Activated naive CD4-positive, alpha-beta T cell treated with anti-CD3 and anti-CD28 coated beads, Interleukin-2, amount 10 ng/mL, durations not matched to agents 7 days and 5 days (primary cell): ENCODE data around the gene SNAPC2.
A peak's percentile ranks its signal among the peaks of the same experiment; 100 is the strongest.
"Not testable (repeated sequence)": the region's sequence is repeated elsewhere in the genome, so short reads cannot be mapped to it uniquely, and the experiment has no call there.

Source experiments
- CTCF ChIA-PET: fragments of 350-600 bp; sonication (Branson Sonifier 250); formaldehyde crosslinking; loops from one replicate; lab custom pipeline; 2021; ENCODE audit warnings: antibody characterized with exemption; lab: Charles Lee
- DNase-seq: peaks from one replicate; pipeline ENCODE4 v3.0.0-alpha.2; 2020
- H3K27ac Mint-ChIP-seq: one replicate; pipeline ENCODE4 v1.8.0; 2021; ENCODE audit warnings: mild to moderate bottlenecking, moderate library complexity, mixed read lengths
- H3K27me3 Mint-ChIP-seq: one replicate; pipeline ENCODE4 v1.8.0; 2021; ENCODE audit warnings: mild to moderate bottlenecking, mixed read lengths
- H3K36me3 Mint-ChIP-seq: one replicate; pipeline ENCODE4 v1.8.0; 2021; ENCODE audit warnings: mixed read lengths
- H3K4me1 Mint-ChIP-seq: one replicate; pipeline ENCODE4 v1.8.0; 2021; ENCODE audit warnings: mixed read lengths
- H3K4me3 Mint-ChIP-seq: one replicate; pipeline ENCODE4 v1.8.0; 2021; ENCODE audit warnings: mild to moderate bottlenecking, moderate library complexity, mixed read lengths
- H3K9me3 Mint-ChIP-seq: one replicate; pipeline ENCODE4 v1.8.0; 2021; ENCODE audit warnings: mixed read lengths

Gene SNAPC2

DNA sequence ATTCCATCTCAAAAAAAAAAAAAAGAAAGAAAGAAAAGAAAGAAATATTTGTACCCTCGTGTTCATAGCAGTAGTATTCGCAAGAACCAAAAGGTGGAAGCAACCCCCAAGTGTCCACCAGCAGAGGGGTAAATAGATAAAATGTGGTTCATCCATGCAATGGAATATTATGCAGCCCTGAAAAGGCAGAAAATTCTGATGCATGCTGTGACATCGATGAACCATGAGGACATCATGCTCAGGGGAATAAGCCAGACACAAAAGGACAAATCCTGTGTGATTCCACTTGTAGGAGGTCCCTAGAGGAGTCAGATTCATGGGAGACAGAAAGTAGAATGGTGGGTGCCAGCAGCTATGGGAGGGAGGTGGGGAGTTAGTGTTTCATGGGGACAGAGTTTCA lies 38.2 kb upstream of the SNAPC2 start:
- CTCF ChIA-PET: interaction anchor here (1.4 to 2.2 kb wide), 3 partner anchors 13 to 42 kb away, joined by 3 to 10 read pairs (median 3); no protein-coding TSS in a partner anchor
- no peak for DNase-seq
- H3K9me3 Mint-ChIP-seq: no peaks in the 10 kb centered on the region
- no peaks in the 10 kb centered on the region for H3K36me3 Mint-ChIP-seq
- peaks cover 2% of the 10 kb centered on the region for H3K4me1 Mint-ChIP-seq
- peaks cover 21% of the 10 kb centered on the region for H3K27me3 Mint-ChIP-seq
- no peak overlapping the region for H3K27ac Mint-ChIP-seq
- H3K4me3 Mint-ChIP-seq: no peak overlapping the region

- Mint-ChIP-seq H3K9me3 (no peaks in the 10 kb centered on the region), H3K36me3 (no peaks in the 10 kb centered on the region), H3K4me3 (no peak overlapping the region), H3K4me1 (no peaks in the 10 kb centered on the region), H3K27me3 (peaks cover 33% of the 10 kb centered on the region), H3K27ac (no peak overlapping the region)
- CTCF ChIA-PET: interaction anchor here (0.6 to 1.3 kb wide), 4 partner anchors 12 to 61 kb away, joined by 3 to 4 read pairs (median 3); partner anchors contain the start of genes MAP2K7 and TIMM44
- no peak for DNase-seq
These were observed 37.0 kb upstream of the SNAPC2 start for GRCh38 chr19:7883105-7883504.

DNA sequence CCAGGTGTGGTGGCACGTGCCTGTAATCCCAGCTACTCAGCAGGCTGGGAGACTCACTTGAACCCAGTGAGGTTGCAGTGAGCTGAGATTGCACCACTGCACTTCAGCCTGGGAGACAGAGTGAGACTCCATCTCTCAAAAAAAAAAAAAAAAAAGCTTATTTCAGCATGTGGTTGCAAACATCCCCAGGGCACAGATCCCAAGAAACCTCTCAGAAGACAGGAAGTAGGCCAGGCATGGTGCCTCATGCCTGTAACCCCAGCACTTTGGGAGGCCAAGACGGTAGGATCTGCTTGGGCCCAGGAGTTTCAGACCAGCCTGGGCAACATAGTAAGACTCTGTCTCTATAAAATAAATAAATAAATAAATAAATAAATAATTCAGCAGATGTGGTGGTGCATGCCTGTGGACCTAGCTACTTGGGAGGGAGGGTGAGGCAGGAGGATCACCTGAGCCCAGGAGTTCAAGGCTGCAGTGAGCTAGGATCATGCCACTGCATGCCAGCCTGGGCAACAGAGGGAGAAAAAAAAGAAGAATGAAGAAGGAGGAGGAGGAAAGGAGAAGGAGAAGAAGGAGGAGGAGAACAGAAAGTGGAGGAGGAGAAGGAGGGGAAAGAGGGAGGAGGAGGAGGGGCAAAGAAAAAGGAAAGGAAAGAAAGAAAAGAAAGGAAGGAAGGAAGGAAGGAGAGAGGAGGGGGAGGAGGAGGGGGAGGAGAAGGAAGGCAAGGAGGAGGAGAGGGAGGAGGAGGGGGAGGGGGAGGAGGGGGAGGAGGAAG lies 36.2 kb upstream of the SNAPC2 start:
- CTCF ChIA-PET: interaction anchor here (0.6 to 1.3 kb wide), 4 partner anchors 13 to 60 kb away, joined by 3 to 4 read pairs (median 3); partner anchors contain the start of genes MAP2K7 and TIMM44
- no peak for DNase-seq
- Mint-ChIP-seq H3K27ac (no peak overlapping the region), H3K9me3 (no peaks in the 10 kb centered on the region), H3K36me3 (no peaks in the 10 kb centered on the region), H3K4me3 (no peak overlapping the region), H3K27me3 (peaks cover 42% of the 10 kb centered on the region), H3K4me1 (no peaks in the 10 kb centered on the region)

- CTCF ChIA-PET: no interaction called here
- Mint-ChIP-seq H3K4me1 (no peaks in the 10 kb centered on the region), H3K27ac (no peak overlapping the region), H3K36me3 (no peaks in the 10 kb centered on the region), H3K27me3 (peaks cover 57% of the 10 kb centered on the region), H3K4me3 (no peak overlapping the region), H3K9me3 (no peaks in the 10 kb centered on the region)
- DNase-seq: no peak
These were observed 34.3 kb upstream of the SNAPC2 start for GRCh38 chr19:7885818-7886217.

DNA sequence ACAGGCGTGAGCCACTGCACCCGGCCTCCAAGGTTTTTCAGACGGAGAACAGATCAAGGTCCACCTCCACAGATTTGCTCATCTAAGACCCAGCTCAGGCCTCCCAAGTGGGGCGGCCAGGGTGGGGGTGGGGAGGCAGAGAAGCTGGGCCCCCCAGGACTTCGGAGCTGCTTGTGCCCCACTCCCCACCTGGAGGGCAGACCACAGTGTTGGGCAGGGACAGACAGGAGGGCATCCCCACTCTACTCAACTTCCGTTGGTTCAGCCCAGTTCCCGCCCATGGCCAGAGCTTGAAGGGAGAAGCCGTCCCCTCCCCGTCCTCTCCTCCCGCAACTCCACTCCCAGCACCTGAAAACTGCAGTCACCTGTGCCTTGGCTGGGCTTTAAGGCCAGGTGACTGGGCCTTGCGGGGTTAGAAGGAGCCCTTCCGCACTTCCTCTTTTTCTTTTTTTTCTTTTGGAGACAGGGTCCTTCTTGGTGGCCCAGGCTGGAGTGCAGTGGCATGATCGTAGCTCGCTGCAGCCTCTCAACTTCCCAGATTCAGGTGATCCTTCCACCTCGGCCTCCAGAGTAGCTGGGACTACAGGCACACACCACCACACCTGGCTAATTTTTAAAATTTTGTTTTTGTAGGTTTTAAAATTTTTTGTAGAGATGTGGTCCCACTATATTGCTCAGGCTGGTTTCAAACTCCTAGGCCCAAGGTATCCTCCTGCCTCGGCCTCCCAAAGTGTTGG lies 32.6 kb upstream of the SNAPC2 start:
- DNase-seq: no peak
- Mint-ChIP-seq H3K4me3 (no peak overlapping the region), H3K27ac (no peak overlapping the region), H3K27me3 (peaks cover 73% of the 10 kb centered on the region), H3K9me3 (no peaks in the 10 kb centered on the region), H3K36me3 (no peaks in the 10 kb centered on the region), H3K4me1 (no peaks in the 10 kb centered on the region)
- CTCF ChIA-PET: no interaction called here

DNA sequence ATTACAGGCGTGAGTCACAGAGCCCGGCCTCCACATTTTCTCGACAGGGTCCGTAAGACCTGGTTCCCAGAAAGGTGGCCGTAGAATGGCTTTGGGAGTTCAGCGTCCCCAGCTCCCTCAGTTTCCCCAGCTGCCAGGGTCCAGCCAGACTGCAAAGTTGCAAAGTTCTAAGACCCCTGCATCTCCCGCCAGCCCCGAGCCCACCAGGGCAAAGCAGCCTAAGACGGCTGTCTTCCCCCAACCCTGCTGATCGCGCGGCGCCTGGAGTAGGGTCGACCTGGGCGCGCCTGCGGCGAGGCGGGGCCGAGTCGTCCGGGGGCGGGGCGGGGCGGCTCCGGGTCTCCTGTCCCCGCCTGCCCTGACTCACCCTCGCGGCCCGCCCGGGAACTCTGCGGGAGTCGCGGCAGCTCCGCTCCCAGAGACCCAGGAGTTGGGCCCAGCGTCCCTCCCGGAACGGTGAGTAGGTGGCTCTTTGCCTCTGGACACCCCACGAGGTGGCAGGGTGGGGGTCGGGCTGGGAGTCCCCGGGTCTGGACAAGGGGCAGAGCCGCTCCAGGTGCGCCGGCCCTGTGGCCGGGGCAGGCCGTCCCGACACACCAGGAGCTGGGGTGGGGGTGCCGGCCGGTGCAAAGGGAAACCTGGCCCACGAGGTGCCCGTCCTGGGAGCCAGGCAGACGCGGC lies 31.9 kb upstream of the SNAPC2 start, which contains the start of gene LRRC8E:
LRRC8E (plus strand) TSS at position 366 of the 681 bp plus-strand sequence. CDS start 7,094 bp downstream, outside the sequence.
- Mint-ChIP-seq H3K9me3 (no peaks in the 10 kb centered on the region), H3K27ac (peak within 1 kb of the TSS; percentile 45), H3K4me1 (no peaks in the 10 kb centered on the region), H3K4me3 (no peak within 1 kb of the TSS), H3K36me3 (no peaks in the 10 kb centered on the region), H3K27me3 (peaks cover 77% of the 10 kb centered on the region)
- CTCF ChIA-PET: no interaction called here
- DNase-seq: peak; percentile 61

DNA sequence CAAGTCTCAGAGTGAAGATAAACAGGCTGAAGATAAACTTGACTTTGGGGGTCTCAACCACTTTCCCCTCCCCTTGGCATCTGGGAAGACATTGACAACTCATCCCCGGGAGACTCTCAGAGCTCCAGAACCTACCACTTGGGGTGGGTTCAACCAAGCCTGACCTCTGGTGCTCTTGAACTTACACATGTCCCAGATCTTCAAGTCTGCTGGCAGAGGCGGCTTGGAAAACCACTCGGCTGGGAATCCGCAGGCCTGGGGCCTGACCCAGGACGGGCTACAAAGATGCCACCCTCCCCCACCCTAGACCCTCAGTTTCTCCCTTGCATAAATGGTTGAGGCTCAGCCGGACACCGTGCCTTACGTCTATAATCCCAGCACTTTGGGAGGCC lies 31.3 kb upstream of the SNAPC2 start:
- Mint-ChIP-seq H3K27ac (no peak overlapping the region), H3K9me3 (no peaks in the 10 kb centered on the region), H3K4me1 (no peaks in the 10 kb centered on the region), H3K4me3 (no peak overlapping the region), H3K27me3 (peaks cover 82% of the 10 kb centered on the region), H3K36me3 (no peaks in the 10 kb centered on the region)
- no peak for DNase-seq
- CTCF ChIA-PET: interaction anchor here (1.0 kb wide), 1 partner anchor 19 kb away, joined by 3 read pairs; no protein-coding TSS in a partner anchor

- H3K4me3 Mint-ChIP-seq, H3K27ac Mint-ChIP-seq, H3K36me3 Mint-ChIP-seq, CTCF ChIA-PET, H3K9me3 Mint-ChIP-seq, H3K4me1 Mint-ChIP-seq, DNase-seq: not testable (repeated sequence)
- peaks cover 65% of the 10 kb centered on the region for H3K27me3 Mint-ChIP-seq
These were observed 26.6 kb upstream of the SNAPC2 start for GRCh38 chr19:7893362-7894101.

- Mint-ChIP-seq H3K27me3 (peaks cover 53% of the 10 kb centered on the region), H3K9me3 (no peaks in the 10 kb centered on the region), H3K4me3 (no peak overlapping the region), H3K36me3 (no peaks in the 10 kb centered on the region), H3K27ac (no peak overlapping the region), H3K4me1 (no peaks in the 10 kb centered on the region)
- CTCF ChIA-PET: no interaction called here
- DNase-seq: no peak
These were observed 25.4 kb upstream of the SNAPC2 start for GRCh38 chr19:7894612-7895309.

DNA sequence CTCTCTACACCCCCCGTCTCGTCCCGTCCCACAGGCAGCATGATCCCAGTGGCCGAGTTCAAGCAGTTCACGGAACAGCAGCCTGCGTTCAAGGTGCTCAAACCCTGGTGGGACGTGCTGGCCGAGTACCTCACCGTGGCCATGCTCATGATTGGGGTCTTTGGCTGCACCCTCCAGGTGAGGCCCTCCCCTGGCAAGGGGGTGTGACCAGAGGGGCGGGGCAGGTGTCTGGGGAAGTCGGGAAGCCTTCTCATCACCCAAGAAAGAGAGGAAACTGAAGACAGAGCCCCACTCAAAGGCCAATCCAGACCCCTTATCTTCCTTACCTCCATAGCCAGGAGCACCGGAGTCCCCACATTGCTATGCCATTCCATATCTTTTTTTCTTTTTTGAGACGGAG lies 24.6 kb upstream of the SNAPC2 start:
- H3K36me3 Mint-ChIP-seq: no peaks in the 10 kb centered on the region
- no peak overlapping the region for H3K4me3 Mint-ChIP-seq
- H3K4me1 Mint-ChIP-seq: no peaks in the 10 kb centered on the region
- no peak overlapping the region for H3K27ac Mint-ChIP-seq
- no peaks in the 10 kb centered on the region for H3K9me3 Mint-ChIP-seq
- peaks cover 48% of the 10 kb centered on the region for H3K27me3 Mint-ChIP-seq
- no peak for DNase-seq
- CTCF ChIA-PET: no interaction called here

- H3K9me3 Mint-ChIP-seq: no peaks in the 10 kb centered on the region
- H3K36me3 Mint-ChIP-seq: no peaks in the 10 kb centered on the region
- no peak for DNase-seq
- H3K4me3 Mint-ChIP-seq: no peak overlapping the region
- CTCF ChIA-PET: no interaction called here
- peaks cover 5% of the 10 kb centered on the region for H3K4me1 Mint-ChIP-seq
- peaks cover 39% of the 10 kb centered on the region for H3K27me3 Mint-ChIP-seq
- peak overlapping the region; percentile 78 for H3K27ac Mint-ChIP-seq
These were observed 22.8 kb upstream of the SNAPC2 start for GRCh38 chr19:7897292-7897691.

- Mint-ChIP-seq H3K36me3 (no peaks in the 10 kb centered on the region), H3K4me3 (no peak overlapping the region), H3K27ac (no peak overlapping the region), H3K9me3 (no peaks in the 10 kb centered on the region), H3K27me3 (peaks cover 33% of the 10 kb centered on the region), H3K4me1 (peaks cover 16% of the 10 kb centered on the region)
- DNase-seq: no peak
- CTCF ChIA-PET: no interaction called here
These were observed 21.2 kb upstream of the SNAPC2 start for GRCh38 chr19:7898967-7899366.

GRCh38 chr19:7899751-7900378 lies 20.3 kb upstream of the SNAPC2 start:
- Mint-ChIP-seq H3K4me1 (peaks cover 20% of the 10 kb centered on the region), H3K4me3 (no peak overlapping the region), H3K27ac (no peak overlapping the region), H3K27me3 (peaks cover 24% of the 10 kb centered on the region), H3K36me3 (peaks cover 3% of the 10 kb centered on the region), H3K9me3 (no peaks in the 10 kb centered on the region)
- CTCF ChIA-PET: interaction anchor here (0.7 to 2.2 kb wide), 4 partner anchors 19 to 100 kb away, joined by 3 to 7 read pairs (median 4); partner anchors contain the start of gene TIMM44
- no peak for DNase-seq
